AG10803 (cell line): ENCODE data around the gene CDYL.

ENCODE experiments used
- DNase-seq: peaks from one replicate; pipeline ENCODE4 v3.0.0; 2010; ENCODE audit warnings: low read depth
- H3K4me3 ChIP-seq: 2 replicates; pipeline ENCODE4 v1.5.1; 2011; ENCODE audit warnings: mild to moderate bottlenecking, low read length, control low read depth
- CTCF ChIP-seq: conservative IDR thresholded peaks from 2 replicates; pipeline ENCODE4 v1.5.1; 2011; ENCODE audit warnings: mild to moderate bottlenecking, low read length, control low read depth, inconsistent platforms

Gene CDYL

DNA sequence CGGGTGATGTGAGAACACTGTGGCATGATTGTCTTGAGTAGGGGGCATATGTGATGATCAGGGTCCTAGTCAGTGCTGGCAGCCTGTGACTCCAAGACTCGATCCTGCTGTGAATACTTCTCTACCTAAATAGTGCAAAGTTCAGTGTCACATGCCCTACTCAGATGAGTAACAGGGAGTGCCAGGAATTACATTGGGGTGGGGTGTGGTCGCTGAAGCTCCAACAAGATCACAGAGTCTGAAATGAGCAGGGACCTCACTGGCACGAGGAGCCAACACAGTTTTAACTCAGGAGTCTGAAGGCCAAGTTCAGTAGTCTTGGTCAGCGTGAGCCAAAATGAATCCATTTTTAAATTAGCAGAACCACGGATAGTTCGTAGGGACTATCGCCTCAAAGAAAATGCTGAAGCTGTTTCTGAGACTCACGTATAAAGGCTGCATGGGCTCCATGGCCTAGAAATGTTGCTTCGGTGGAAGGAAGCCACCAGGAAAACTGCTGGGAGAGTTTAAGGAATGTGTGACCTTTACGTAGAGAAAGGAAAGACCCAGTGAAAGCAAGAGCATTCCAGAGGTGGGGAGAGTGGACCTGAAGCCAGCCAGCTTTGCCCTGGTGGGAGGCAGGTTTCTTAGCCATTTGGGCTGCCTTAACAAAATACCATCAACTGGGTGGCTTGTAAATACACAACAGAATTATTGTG, 155.5 kb downstream of the CDYL start:
- H3K4me3 ChIP-seq = no peak overlapping the region
- TF ChIP-seq CTCF = no peak
- DNase-seq = no peak

- no peak for TF ChIP-seq CTCF
- no peak for DNase-seq
Observed at GRCh38 chr6:4932228-4932903, 156.2 kb downstream of the CDYL start.

GRCh38 chr6:4935486-4935885, 159.3 kb downstream of the CDYL start:
- DNase-seq = no peak
- no peak overlapping the region for H3K4me3 ChIP-seq
- no peak for TF ChIP-seq CTCF

More at GRCh38 chr6:4932228-4932903, 156.2 kb downstream of the CDYL start:
- no peak overlapping the region for H3K4me3 ChIP-seq

GRCh38 chr6:4935975-4936680, 159.9 kb downstream of the CDYL start:
- no peak for TF ChIP-seq CTCF
- no peak overlapping the region for H3K4me3 ChIP-seq
- no peak for DNase-seq

DNA sequence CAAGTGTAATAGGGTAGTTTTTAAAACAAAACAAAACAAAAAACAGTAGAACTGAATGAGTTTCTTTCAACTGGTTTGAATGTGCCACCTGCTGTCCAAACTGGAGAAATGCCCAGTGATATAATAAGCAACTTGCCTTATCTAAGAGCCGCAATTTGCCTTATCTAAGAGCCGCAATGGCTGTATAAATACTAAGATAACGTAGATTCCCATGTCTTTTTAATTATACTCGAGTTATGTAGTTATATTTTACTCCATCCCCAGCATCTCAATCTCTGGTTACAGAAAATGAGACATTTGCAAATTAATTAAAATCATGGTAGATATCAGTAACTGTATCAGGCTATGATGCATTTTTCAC, 160.5 kb downstream of the CDYL start:
- peak; percentile 63 for DNase-seq
- peak; percentile 70 for TF ChIP-seq CTCF
- no peak overlapping the region for H3K4me3 ChIP-seq

- no peak overlapping the region for H3K4me3 ChIP-seq
- TF ChIP-seq CTCF = no peak
- no peak for DNase-seq
Observed at GRCh38 chr6:4937414-4937813, 161.2 kb downstream of the CDYL start.

- no peak for DNase-seq
- no peak for TF ChIP-seq CTCF
Observed at GRCh38 chr6:4939241-4939640, 163.0 kb downstream of the CDYL start.

More at GRCh38 chr6:4939241-4939640, 163.0 kb downstream of the CDYL start:
- no peak overlapping the region for H3K4me3 ChIP-seq
